Amniotic stem cell (primary cell): ENCODE data around the gene IMMP2L.
"Not testable (repeated sequence)": the region's sequence is repeated elsewhere in the genome, so short reads cannot be mapped to it uniquely, and the experiment has no call there.

Experiments used
- DNase-seq: peaks from one replicate; lab custom pipeline; 2025; lab: John Stamatoyannopoulos, UW

The IMMP2L gene

DNA sequence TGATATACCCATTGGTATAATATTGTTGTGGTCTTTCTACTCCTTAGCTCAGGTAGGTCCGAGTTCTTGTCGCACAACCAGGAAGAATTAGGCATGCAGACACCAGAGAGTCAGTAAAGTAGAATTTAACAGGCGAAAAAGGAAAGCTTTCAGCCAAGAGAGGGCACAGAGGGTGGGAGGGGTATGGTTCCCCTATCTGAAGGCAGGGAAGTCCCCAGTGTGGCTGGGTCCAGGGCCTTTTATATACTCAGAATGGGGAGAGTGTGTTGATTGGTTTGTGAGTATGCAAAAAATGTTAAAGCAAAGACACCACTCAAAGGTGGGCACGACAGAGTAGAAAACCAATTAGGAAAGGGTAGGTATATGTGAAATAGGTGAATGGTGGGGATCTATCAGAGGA lies 53.9 kb downstream of the IMMP2L start:
- no peak for DNase-seq

DNA sequence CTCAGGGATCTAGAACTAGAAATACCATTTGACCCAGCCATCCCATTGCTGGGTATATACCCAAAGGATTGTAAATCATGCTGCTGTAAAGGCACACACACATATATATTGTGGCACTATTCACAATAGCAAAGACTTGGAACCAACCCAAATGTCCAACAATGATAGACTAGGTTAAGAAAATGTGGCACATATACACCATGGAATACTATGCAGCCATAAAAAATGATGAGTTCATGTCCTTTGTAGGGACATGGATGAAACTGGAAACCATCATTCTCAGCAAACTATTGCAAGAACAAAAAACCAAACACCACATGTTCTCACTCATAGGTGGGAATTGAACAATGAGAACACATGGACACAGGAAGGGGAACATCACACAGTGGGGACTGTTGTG lies 56.9 kb downstream of the IMMP2L start:
- DNase-seq: not testable (repeated sequence)

DNA sequence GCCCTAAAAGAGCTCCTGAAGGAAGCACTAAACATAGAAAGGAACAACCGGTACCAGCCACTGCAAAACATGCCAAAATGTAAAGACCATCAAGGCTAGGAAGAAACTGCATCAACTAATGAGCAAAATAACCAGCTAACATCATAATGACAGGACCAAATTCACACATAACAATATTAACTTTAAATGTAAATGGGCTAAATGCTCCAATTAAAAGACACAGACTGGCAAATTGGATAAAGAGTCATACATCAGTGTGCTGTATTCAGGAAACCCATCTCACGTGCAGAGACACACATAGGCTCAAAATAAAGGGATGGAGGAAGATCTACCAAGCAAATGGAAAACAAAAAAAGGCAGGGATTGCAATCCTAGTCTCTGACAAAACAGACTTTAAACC lies 60.5 kb downstream of the IMMP2L start:
- not testable (repeated sequence) for DNase-seq

DNA sequence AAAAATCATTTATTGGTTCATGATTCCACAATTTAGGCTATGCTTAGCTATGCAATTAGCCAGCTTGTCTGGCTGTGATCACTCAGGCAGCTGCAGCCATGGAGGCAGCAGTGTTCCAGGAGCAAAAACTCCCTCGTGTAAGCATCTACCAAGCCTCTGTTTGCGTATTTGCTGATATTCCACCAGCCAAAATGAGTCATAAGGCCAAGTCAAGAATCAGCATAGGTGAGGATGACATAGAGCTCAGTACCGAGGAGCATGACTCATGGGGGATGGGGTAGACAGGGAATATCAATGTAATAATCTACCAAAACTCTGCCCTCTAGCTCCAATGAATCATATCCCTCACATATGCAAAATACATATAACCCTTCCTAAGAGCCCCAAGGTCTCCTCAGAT lies 63.3 kb downstream of the IMMP2L start:
- DNase-seq: no peak

DNA sequence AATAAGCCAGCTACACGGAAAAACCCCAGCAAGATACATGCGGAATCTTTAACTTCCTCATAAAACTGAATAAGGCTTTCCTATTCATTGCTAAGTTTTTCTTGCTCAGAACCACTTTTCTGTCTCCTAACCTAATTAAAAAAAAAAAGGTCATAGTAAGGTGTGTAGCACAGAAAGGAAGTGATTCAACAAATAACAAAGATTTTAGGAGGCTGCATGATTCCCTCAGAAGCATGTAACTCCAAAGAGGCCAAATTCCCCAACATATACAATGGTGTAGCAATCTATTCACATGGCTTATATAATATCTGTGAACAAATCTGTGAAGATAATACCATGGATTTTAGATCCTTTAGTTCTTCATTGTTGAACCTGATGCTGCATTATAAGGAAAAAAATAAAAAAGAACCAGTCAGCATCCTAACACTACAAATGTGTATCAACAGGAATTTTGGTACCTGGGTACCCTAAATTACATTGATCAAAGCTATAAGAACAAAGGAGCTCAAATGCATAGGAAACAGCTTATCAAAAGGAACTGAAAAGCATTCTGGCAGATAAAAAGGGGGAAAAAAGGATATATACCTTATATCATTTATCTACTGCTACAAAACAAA lies 63.8 kb downstream of the IMMP2L start:
- no peak for DNase-seq

DNA sequence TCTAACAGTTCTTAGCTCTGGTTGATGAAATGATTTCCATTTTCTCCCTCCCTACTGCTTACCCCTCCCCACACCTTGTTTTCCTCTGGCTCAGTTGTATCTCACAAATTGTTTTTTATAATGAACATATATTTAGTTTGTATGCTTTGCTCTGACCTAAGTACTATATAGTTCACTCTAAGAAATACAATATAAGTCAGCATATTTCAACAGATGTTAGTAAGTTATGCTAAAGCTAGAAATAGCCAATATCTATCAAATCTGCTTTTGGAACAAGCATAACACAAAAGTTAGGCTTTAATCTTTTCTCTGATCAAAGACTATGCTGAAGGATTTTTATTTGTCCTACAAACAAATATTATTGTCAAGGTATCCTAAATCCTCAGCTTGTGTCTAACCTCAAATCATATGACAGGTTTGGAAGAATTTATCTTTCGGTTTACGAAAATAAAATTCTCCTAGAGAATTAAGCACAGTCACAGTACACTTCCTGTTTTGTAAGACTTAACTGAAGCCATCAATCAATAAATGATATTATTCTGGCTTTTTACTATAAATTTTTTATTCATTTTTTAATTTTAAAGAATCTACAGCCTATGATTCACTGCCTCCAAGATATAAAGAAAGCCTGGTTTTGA lies 67.0 kb downstream of the IMMP2L start:
- no peak for DNase-seq

DNA sequence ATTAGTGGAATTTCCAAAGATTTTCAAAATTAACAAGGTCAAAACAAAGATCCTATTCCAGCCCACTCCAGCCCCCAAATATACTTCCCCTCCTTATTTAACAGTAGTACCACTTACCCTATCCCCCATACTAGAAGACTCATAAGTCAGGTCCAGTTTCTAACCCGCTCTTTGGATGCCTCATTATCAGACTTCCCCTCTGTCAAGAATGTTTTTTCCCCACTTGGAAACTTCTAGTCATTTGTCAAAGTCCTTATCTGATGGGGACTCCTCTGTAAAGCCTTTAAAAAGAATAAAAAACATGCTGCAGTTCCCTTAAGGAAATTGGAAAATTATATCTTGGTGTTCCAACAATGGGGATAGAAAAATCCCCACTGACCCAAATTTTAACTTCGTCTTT lies 70.1 kb downstream of the IMMP2L start:
- DNase-seq: no peak

DNA sequence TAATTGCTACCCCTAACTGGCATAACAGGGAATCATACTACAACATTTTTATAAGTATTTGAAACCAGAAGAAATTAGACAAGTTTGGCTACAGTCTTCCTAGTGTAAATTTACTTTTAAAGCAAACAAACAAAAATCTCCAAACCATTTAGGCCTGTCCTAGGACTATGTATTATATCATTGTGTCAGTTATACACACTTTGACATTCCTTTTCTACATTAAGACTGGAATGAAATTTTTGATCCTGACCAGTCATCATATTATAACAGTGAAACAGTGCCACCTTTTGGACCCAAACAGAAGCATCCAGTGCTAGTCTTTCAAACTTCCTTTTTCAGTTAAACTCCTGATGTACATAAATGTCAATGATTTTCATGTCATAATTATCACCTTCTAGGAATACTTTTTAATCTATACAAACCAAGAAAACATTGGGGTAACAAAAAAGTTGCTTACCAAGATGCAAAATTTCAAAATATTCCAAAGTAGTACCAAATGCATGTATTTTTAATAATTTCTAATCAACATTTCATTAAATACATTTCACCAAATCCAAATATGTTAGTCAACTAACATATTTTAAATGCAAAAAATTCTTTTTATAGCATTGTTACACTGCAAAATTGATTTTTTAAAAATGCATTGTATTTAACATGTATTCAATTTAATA lies 75.7 kb downstream of the IMMP2L start:
- peak; percentile 21 for DNase-seq

DNA sequence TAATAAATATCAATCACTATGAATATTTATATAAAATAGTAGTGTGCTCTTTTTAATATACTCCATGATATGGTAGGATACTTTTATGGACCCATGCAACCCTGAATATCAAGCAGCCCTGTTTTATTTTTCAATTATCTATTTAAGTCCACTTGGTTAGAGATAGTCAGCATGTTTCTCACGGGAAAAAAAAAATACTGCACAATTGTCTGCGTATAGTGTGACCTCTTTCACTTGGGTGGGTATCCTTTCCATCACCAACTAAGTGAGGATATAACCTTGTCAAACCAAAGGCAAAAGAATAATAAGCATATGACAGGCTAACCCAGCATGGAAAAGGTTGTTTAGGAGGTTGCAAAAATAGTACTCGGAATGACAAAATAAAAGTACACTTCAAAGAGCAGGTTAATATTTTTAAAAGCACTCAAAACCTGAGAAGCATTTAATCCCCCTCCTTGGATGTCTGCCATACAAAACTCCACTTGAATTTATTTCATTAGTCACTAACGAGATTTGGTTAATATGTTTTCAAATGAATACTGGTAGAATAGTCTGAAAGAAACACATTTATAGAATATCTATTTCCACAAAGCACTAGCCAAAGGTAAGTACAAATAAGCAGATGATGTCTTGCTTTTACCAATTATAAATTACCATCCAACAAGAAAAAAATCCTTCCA lies 76.5 kb downstream of the IMMP2L start:
- no peak for DNase-seq

DNA sequence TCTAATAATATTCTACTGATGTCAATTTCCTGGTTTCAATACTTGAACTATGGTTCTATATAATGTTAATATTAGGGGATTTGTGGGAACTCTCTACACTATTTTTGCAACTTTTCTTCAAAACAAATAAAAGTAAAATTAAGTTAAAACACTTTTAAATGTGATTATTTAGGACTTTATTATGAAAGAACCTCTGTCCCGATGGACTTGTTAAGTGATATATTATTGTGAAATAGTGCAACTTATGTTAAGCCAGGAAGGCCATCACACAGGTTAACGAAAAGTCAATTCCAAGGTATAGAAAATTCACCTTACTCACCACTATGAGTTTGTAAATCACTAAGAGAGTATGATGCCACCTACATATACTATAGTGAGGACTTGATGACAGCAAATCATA lies 79.2 kb downstream of the IMMP2L start:
- no peak for DNase-seq

DNA sequence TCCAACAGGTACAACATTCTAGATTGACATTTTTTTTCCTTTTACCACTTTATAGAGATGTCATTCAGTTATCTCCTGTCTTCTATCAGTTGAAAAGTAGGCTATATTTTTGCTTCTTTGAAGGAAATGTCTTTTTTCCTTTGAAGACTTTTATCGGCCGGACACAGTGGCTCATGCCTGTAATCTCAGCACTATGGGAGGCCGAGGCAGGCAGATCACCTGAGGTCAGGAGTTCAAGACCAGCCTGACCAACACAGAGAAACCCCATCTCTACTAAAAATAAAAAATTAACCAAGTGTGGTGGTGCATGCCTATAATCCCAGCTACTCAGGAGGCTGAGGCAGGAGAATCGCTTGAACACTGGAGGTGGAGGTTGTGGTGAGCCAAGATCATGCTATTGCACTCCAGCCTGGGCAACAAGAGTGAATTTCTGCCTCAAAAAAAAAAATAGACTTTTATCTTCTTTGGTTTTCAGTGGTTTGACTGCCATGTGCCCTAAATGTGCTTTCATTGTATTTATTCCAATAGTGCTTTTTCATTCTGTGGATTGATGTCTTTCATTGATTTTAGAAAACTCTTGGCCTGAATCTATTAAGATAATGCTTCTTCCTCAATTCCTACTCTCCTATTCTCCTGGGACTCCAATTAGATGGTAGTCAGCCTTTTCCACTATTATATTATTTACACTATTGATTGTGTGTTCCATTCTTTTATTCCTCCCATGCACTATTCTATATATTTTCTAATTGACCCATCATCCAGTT lies 84.6 kb downstream of the IMMP2L start:
- no peak for DNase-seq

DNA sequence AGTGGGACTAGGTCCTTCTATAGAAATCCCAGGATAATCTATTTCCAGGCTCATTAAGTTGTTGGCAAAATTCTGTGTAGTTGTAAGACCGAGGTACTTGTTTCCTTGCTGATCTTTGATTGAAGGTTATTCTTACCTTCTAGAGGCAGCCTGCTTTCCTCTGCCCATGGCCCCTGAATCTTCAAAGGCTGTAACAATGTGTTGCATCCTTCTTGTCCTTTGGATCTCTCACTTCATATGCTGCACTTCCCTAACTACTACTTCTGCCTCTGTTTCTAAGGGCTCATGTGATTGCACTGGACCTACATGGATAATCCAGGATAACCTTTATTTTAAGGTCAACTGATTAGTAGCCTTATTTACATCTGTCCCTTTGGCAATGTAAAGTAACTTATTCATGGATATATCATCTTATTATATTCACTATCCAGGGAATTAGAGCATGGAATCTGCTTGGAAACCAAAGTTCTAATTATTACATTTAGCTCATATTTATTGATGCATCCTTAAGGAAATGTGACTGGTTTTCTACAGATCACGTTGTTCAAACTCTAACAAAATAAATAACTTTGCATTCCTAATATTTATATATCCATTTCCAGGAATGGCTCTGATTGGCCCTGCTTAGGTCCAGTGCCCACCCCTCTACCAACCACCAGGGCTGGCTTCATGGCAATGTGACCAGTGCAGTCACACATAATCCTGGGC lies 85.6 kb downstream of the IMMP2L start:
- no peak for DNase-seq

DNA sequence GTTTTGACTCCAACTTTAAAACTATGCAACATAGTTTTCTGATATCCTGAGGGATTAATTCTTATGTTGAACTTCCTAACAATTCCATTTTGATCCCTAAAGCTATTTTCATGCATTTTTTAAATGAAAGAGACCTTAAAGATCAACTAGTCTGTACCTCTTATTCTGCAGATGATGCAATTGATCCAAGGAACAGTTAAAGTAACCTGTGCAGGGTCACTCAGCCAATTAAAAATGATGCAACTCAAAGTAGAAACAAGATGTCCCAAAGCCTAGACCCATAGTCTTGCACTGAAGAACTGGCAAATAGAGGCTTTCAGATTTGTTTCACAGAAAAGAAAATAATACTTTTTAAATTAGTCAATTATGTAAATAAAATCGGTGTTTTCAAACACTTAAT lies 86.3 kb downstream of the IMMP2L start:
- no peak for DNase-seq

DNA sequence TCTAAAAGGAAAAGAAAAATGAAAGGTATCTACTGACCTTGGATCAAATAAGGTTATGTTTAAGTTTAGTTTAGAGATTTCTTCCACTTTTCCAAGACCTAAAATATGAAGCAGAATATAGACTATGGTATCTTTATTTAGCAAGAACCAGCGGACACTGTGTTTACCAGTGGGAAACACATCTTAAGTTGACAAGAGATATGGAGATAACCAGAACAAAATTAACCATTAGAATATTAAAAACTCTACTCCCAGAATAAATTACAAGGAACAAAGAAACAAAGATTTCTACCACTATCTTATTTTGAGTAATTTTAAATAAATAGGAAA lies 86.9 kb downstream of the IMMP2L start:
- no peak for DNase-seq

DNA sequence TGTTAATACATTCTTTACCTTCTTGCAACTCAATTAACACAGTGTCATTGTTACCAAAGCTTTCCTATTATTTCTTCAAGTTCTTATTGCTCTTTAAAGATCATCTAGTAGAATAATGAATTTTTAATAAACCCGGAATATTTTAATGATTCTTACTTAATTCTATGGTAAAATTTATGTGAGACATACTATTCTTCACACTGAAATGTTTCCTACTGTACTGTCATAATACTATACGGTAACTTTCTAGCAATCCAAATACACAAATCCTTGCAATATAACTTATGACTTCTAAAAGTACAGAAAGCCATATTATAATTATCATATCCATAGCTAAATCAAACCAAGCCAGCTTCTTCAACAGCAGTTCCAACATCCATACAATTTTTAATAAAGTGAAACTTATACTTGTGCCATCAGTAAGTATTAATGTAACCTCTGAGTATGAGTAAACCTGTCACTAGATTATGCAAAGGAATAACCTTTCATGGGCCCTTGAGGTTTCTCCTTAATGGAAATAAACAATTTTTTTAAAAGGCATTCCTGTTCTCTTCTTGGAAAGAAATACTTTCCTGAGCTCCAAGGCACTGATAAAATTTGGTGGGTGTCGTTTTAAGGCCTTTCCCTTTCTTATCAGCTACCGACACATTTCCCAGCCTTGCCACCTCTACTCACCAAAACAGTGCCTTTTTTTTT lies 87.4 kb downstream of the IMMP2L start:
- DNase-seq: no peak

DNA sequence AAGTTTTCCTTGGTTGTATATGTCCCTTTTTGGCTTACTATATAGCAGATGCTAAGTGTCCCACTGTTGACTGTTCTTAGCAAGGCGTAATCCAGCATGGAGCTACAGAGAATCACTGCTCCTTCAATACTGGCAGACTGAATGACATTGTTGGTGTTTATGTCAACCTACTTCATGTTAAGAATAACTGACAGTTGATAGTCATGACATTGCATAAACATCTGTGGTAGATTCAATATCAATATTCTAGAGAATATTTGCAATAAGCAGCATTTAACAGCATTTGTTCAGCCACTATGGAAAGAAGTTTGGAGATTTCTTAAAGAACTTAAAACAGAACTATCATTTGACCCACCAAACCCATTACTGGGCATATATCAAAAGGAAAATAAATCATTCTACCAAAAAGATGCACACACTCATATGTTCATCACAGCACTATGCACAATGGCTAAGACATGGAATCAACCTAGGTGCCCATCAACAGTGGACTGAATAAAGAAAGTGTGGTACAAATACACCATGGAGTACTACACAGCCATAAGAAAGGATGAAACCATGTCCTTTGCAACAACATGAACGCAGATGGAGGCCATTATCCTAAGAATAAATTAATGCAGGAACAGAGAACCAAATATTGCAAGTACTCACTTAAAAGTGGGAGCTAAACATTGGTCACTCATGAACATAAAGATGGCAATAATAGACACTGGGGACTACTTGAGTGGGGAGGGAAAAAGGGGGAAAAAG lies 88.7 kb downstream of the IMMP2L start:
- no peak for DNase-seq

DNA sequence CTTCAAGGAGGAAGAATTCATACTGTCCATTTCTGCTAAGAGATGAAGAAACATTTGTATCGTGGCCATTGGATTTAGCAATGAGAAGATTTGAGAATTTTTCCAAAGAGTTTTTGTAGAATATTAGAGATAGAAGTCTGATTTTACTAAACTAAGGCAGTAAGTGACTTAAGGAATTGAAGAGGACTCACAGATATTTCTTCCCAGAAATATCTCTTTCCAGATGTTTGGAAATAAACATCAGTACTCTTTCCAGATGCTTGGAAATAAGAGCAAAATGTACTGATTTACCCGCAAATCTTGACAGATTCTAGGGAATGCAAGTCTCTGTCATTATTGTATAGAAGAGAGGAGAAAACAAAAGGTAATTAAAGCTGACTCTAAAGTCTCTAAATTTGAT lies 91.3 kb downstream of the IMMP2L start:
- no peak for DNase-seq

DNA sequence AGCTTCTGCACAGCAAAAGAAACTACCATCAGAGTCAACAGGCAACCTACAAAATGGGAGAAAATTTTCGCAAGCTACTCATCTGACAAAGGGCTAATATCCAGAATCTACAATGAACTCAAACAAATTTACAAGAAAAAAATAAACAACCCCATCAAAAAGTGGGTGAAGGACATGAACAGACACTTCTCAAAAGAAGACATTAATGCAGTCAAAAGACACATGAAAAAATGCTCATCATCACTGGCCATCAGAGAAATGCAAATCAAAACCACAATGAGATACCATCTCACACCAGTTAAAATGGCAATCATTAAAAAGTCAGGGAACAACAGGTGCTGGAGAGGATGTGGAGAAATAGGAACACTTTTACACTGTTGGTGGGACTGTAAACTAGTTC lies 92.4 kb downstream of the IMMP2L start:
- DNase-seq: not testable (repeated sequence)

DNA sequence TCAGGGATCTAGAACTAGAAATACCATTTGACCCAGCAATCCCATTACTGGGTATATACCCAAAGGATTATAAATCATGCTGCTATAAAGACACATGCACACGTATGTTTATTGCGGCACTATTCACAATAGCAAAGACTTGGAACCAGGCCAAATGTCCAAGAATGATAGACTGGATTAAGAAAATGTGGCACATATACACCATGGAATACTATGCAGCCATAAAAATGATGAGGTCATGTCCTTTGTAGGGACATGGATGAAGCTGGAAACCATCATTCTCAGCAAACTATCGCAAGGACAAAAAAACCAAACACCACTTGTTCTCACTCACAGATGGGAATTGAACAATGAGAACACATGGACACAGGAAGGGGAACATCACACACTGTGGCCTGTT lies 96.5 kb downstream of the IMMP2L start:
- not testable (repeated sequence) for DNase-seq

DNA sequence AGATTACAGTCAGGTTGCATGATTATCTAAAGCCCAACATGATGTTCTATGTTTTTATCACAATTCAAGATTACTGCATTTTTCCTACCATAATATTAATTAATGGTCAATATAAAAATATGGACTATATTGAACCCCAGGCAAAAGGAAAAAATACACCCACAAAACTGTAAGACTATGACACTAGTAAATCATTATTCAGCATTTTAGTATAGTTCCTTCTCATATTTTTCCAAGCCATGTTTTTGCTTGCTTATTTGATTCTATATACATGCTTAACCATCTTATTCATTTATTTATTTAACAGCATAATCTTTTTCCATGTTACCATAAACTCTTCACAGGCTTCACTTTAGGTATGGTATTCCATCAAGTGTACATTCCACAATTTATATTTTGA lies 101.6 kb downstream of the IMMP2L start:
- no peak for DNase-seq
